SK-N-DZ (cell line): ENCODE measurements around the gene CAST.
"Not testable (repeated sequence)": the region's sequence is repeated elsewhere in the genome, so short reads cannot be mapped to it uniquely, and the experiment has no call there.

ENCODE experiments used
- DNase-seq: peaks from one replicate; pipeline ENCODE4 v3.0.0-alpha.2; 2015; ENCODE audit warnings: low spot score

Gene CAST

GRCh38 chr5:96712100-96712746, 50.0 kb downstream of the CAST start:
- DNase-seq = no peak

GRCh38 chr5:96714450-96714849, 52.3 kb downstream of the CAST start:
- DNase-seq = no peak

GRCh38 chr5:96714951-96715451, 52.8 kb downstream of the CAST start:
- no peak for DNase-seq

GRCh38 chr5:96716007-96716406, 53.8 kb downstream of the CAST start:
- DNase-seq = no peak

- no peak for DNase-seq
Measured at GRCh38 chr5:96716716-96717115, 54.5 kb downstream of the CAST start.

- no peak for DNase-seq
Measured at GRCh38 chr5:96717874-96718273, 55.7 kb downstream of the CAST start.

- DNase-seq = no peak
Measured at GRCh38 chr5:96718635-96719077, 56.5 kb downstream of the CAST start.

- no peak for DNase-seq
Measured at GRCh38 chr5:96720408-96720807, 58.2 kb downstream of the CAST start.

- no peak for DNase-seq
Measured at GRCh38 chr5:96721351-96721977, 59.3 kb downstream of the CAST start.

GRCh38 chr5:96725257-96725656, 63.1 kb downstream of the CAST start:
- DNase-seq = no peak

GRCh38 chr5:96726802-96727201, 64.6 kb downstream of the CAST start:
- DNase-seq = no peak

- DNase-seq = no peak
Measured at GRCh38 chr5:96729156-96729555, 67.0 kb downstream of the CAST start.

GRCh38 chr5:96730586-96730985, 68.4 kb downstream of the CAST start:
- DNase-seq = peak; percentile 41

GRCh38 chr5:96733771-96734500, 71.8 kb downstream of the CAST start:
- no peak for DNase-seq

GRCh38 chr5:96734871-96735325, 72.7 kb downstream of the CAST start:
- DNase-seq = no peak

- DNase-seq = no peak
Measured at GRCh38 chr5:96736937-96737336, 74.8 kb downstream of the CAST start.

- no peak for DNase-seq
Measured at GRCh38 chr5:96741106-96741505, 78.9 kb downstream of the CAST start.

- DNase-seq = no peak
Measured at GRCh38 chr5:96741891-96742309, 79.7 kb downstream of the CAST start.

GRCh38 chr5:96742538-96742937, 80.4 kb downstream of the CAST start:
- no peak for DNase-seq

GRCh38 chr5:96743065-96743768, 81.0 kb downstream of the CAST start:
- DNase-seq = no peak

GRCh38 chr5:96743805-96744204, 81.6 kb downstream of the CAST start:
- no peak for DNase-seq

GRCh38 chr5:96744218-96744617, 82.0 kb downstream of the CAST start:
- DNase-seq = not testable (repeated sequence)
